GM23248 (cell line): ENCODE results near the gene MMP24OS. TPM values are rescaled to one million over a fixed set of nuclear protein-coding genes. Genes with fewer than 3 reads are reported as not detected.

Experiments
- DNase-seq: peaks from one replicate; pipeline ENCODE4 v3.0.0-alpha.2; 2015
- H2AFZ ChIP-seq: fragments of 200-600 bp; sonication (generic); 2 replicates; pipeline ENCODE4 v1.6.1; 2016; ENCODE audit warnings: antibody characterized with exemption
- H3F3A ChIP-seq: fragments of 200-600 bp; sonication (generic); 2 replicates; pipeline ENCODE4 v1.6.1; 2016; ENCODE audit warnings: mild to moderate bottlenecking, antibody characterized with exemption, mixed run types; ENCODE audit not compliant: insufficient read depth
- H3K27ac ChIP-seq: fragments of 200-600 bp; sonication (generic); 2 replicates; pipeline ENCODE4 v1.5.1; 2016; ENCODE audit warnings: mild to moderate bottlenecking
- H3K27me3 ChIP-seq: fragments of 200-600 bp; sonication (generic); replicated peaks from 2 replicates; pipeline ENCODE4 v1.6.1; 2016; ENCODE audit warnings: mild to moderate bottlenecking; ENCODE audit not compliant: insufficient read depth
- H3K36me3 ChIP-seq: fragments of 200-600 bp; sonication (generic); 2 replicates; pipeline ENCODE4 v1.6.1; 2016; ENCODE audit warnings: low read depth, mild to moderate bottlenecking
- H3K4me1 ChIP-seq: fragments of 200-600 bp; sonication (generic); 2 replicates; pipeline ENCODE4 v1.6.1; 2016; ENCODE audit warnings: mild to moderate bottlenecking; ENCODE audit not compliant: insufficient read depth
- H3K4me2 ChIP-seq: fragments of 200-600 bp; sonication (generic); one replicate; pipeline ENCODE4 v1.6.1; 2016; ENCODE audit warnings: mild to moderate bottlenecking; ENCODE audit not compliant: unreplicated experiment
- H3K4me3 ChIP-seq: fragments of 200-600 bp; sonication (generic); 2 replicates; pipeline ENCODE4 v1.5.1; 2016; ENCODE audit warnings: mild to moderate bottlenecking
- H3K79me2 ChIP-seq: fragments of 200-600 bp; sonication (generic); 2 replicates; pipeline ENCODE4 v1.6.1; 2016; ENCODE audit warnings: mild to moderate bottlenecking; ENCODE audit not compliant: insufficient read depth
- H3K9ac ChIP-seq: fragments of 200-600 bp; sonication (generic); 2 replicates; pipeline ENCODE4 v1.6.1; 2016; ENCODE audit warnings: mild to moderate bottlenecking
- H3K9me2 ChIP-seq: fragments of 200-600 bp; sonication (generic); 2 replicates; pipeline ENCODE4 v1.6.1; 2016; ENCODE audit warnings: mixed run types, mild to moderate bottlenecking, moderate library complexity; ENCODE audit not compliant: insufficient read depth
- H3K9me3 ChIP-seq: fragments of 200-600 bp; sonication (generic); one replicate; pipeline ENCODE4 v1.6.1; 2017; ENCODE audit warnings: low read depth
- H4K20me1 ChIP-seq: fragments of 200-600 bp; sonication (generic); 2 replicates; pipeline ENCODE4 v1.6.0; 2016; ENCODE audit not compliant: insufficient read depth
- EZH2 ChIP-seq: fragments of 200-600 bp; sonication (generic); IDR thresholded peaks from 2 replicates; pipeline ENCODE4 v1.6.1; 2018; ENCODE audit warnings: antibody characterized with exemption, mild to moderate bottlenecking; ENCODE audit not compliant: insufficient read depth, poor library complexity, severe bottlenecking
- EZH2phosphoT487 ChIP-seq: fragments of 200-600 bp; sonication (generic); IDR thresholded peaks from 2 replicates; pipeline ENCODE4 v1.6.1; 2018; ENCODE audit warnings: antibody characterized with exemption, moderate library complexity, mild to moderate bottlenecking, low read depth; ENCODE audit not compliant: insufficient read depth
- WGBS, 2 experiments: methylation state at CpG; one replicate each; pipeline ENCODE4 v1.1.6; 2015 to 2017; ENCODE audit warnings: low lambda C conversion rate in 2 of 2, low coverage in 1 of 2; ENCODE audit errors: missing lambda C conversion rate in 2 of 2; 5-methylcytosine and 5-hydroxymethylcytosine counted together
- in situ Hi-C: fragments of 300-500 bp; cut with MboI; formaldehyde crosslinking; loops from 2 replicates; pipeline ENCODE4 v1.15.0; 2020
- polyA plus RNA-seq: library from polyadenylated mRNA; unstranded; fragments of >200 nt; fragmentation: Nextera tagmentation; extraction: Ambion mirVana; gene quantifications from 2 replicates; pipeline ENCODE4 v1.2.1, GENCODE V29; 2016
- total RNA-seq: library from RNA; depleted of rRNA; stranded (reverse); fragments of >200 nt; shearing (Covaris generic); gene quantifications from 2 replicates; pipeline ENCODE4 v1.2.3, GENCODE V29; 2014

Gene MMP24OS
- total and polyA plus RNA-seq, 2 experiments from 2014 or later: 26.8 to 81.7 TPM

DNA sequence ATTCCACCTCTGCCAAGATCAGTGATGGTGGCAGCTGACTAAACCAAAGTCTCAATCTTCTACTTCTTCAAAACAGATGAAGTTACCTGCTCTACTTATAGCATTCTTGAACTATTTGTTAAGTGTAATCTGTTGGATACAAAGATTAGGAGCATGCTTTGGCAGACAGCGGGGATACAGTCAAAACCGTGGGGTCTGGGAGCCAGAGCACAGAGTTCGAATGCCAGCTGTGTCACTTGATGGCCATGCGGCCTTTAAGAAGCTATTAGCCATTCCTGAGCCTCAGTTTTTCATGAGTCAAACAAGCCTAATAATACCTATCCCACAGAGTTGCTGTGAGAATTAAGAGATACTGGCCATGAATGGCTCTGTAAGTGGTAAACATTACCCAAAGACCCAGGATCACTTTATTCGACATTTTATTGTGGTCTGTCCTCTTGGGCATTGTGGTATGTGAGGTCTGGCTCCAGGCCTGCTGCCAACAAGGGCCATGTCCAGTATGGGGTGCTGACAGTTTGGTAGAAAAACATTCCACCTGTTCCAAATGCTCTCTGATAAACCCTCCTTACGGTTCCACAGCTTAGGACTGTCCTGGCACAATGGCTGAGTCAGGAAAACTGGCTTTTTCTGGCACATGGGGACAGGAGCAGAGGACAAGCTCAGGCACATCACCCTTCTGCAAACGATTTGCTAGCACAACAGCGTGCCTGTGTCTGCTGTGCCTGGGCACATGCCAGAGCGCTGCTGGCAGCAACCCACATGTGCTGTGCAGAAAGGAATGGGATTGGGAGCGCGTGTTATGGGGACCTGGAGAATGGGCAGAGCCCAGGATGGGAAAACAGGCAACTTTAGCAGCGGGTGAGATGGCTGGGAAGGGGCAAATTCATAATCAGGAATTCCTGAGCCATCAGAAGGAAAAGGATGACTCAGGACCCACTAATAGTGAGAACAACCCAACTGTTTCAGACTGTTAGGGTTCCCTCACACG, 30.0 kb upstream of the MMP24OS start:
- Histone ChIP-seq H4K20me1 (no peaks in the 10 kb centered on the region), H3K27ac (peak overlapping the region; percentile 87), H3K4me3 (no peak overlapping the region), H3F3A (peaks cover 66% of the 10 kb centered on the region), H3K27me3 (no peaks in the 10 kb centered on the region), H3K9me2 (no peaks in the 10 kb centered on the region), H3K4me2 (peak overlapping the region; percentile 51), H3K79me2 (no peaks in the 10 kb centered on the region), H3K9ac (peak overlapping the region; percentile 66), H2AFZ (no peak overlapping the region), H3K4me1 (peaks cover 90% of the 10 kb centered on the region), H3K9me3 (no peaks in the 10 kb centered on the region), H3K36me3 (no peaks in the 10 kb centered on the region)
- WGBS, 2 experiments: 27% methylated on average over 13 of the region's 13 CpGs
- in situ Hi-C loops: no loop called here
- TF ChIP-seq EZH2 (no peak), EZH2phosphoT487 (no peak)
- peak; percentile 92 for DNase-seq

- DNase-seq: peak; percentile 76
- peak overlapping the region; percentile 66 for H3K9ac ChIP-seq
Measured at GRCh38 chr20:35306931-35307517, 29.1 kb upstream of the MMP24OS start.

GRCh38 chr20:35305682-35306556, 28.0 kb upstream of the MMP24OS start:
- in situ Hi-C loops: no loop called here
- TF ChIP-seq EZH2: no peak
- Histone ChIP-seq H3K4me3 (no peak overlapping the region), H3K9me2 (no peaks in the 10 kb centered on the region), H3K36me3 (no peaks in the 10 kb centered on the region), H3K27ac (peak overlapping the region; percentile 95), H3K9ac (peak overlapping the region; percentile 72), H4K20me1 (no peaks in the 10 kb centered on the region), H3K4me2 (peak overlapping the region; percentile 76), H3K9me3 (no peaks in the 10 kb centered on the region), H3F3A (peaks cover 62% of the 10 kb centered on the region), H3K79me2 (no peaks in the 10 kb centered on the region), H3K27me3 (no peaks in the 10 kb centered on the region), H3K4me1 (peaks cover 83% of the 10 kb centered on the region), H2AFZ (no peak overlapping the region)
- peak; percentile 100 for DNase-seq
- WGBS, 2 experiments: 31 to 34% methylated on average over 12 of the region's 12 CpGs

More at GRCh38 chr20:35306931-35307517, 29.1 kb upstream of the MMP24OS start:
- H3K27me3 ChIP-seq: no peaks in the 10 kb centered on the region
- no peaks in the 10 kb centered on the region for H3K36me3 ChIP-seq
- H4K20me1 ChIP-seq: no peaks in the 10 kb centered on the region
- no peaks in the 10 kb centered on the region for H3K9me3 ChIP-seq
- H2AFZ ChIP-seq: no peak overlapping the region
- no peaks in the 10 kb centered on the region for H3K79me2 ChIP-seq
- 62 to 66% methylated on average over 4 of the region's 4 CpGs for WGBS, 2 experiments
- H3K9me2 ChIP-seq: no peaks in the 10 kb centered on the region
- H3K4me3 ChIP-seq: no peak overlapping the region
- peaks cover 90% of the 10 kb centered on the region for H3K4me1 ChIP-seq
- H3K4me2 ChIP-seq: peak overlapping the region; percentile 76
- peaks cover 68% of the 10 kb centered on the region for H3F3A ChIP-seq
- in situ Hi-C loops: no loop called here
- no peak for TF ChIP-seq EZH2phosphoT487
- TF ChIP-seq EZH2: no peak
- peak overlapping the region; percentile 87 for H3K27ac ChIP-seq

DNA sequence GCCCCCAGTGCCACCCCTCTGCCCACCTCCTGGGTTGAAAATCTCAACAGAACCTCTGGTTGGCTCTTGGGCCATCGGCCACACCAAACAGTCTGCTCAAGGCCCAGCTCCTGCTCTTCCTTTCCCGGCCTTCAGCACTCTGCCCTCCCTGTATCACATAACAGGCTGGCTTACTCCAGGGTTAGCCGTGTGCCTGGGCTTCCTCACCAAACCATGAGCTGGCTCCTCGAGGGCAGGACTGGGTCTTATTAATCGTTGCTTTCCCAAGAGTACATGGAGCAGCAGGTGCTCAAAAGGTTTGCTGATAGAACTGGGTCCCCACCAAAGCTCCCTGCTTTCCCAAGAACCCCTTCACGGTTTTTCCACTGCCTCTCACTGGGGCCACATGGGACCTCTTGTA, 27.0 kb upstream of the MMP24OS start:
- H4K20me1 ChIP-seq: no peaks in the 10 kb centered on the region
- peak overlapping the region; percentile 95 for H3K27ac ChIP-seq
- H3K27me3 ChIP-seq: no peaks in the 10 kb centered on the region
- peaks cover 60% of the 10 kb centered on the region for H3F3A ChIP-seq
- no peaks in the 10 kb centered on the region for H3K79me2 ChIP-seq
- no peaks in the 10 kb centered on the region for H3K36me3 ChIP-seq
- DNase-seq: no peak
- peaks cover 77% of the 10 kb centered on the region for H3K4me1 ChIP-seq
- TF ChIP-seq EZH2phosphoT487 (no peak), EZH2 (no peak)
- H3K9me2 ChIP-seq: no peaks in the 10 kb centered on the region
- in situ Hi-C loops: loop anchor here (5.0 kb wide), 1 partner anchor 132 kb away; the partner anchor contains the start of gene GDF5
- H3K4me3 ChIP-seq: no peak overlapping the region
- H3K9me3 ChIP-seq: no peaks in the 10 kb centered on the region
- H3K9ac ChIP-seq: peak overlapping the region; percentile 72
- H3K4me2 ChIP-seq: peak overlapping the region; percentile 53
- no peak overlapping the region for H2AFZ ChIP-seq
- 89 to 94% methylated on average over 6 of the region's 6 CpGs for whole genome bisulfite sequencing, 2 experiments
